GM21381 (cell line): ENCODE data around the gene JPH2.

Experiments used
- ATAC-seq: cut with Tn5 transposase; IDR thresholded peaks from one replicate; pipeline ENCODE4 v1.9.1; 2021; ENCODE audit warnings: mild to moderate bottlenecking, moderate library complexity; ENCODE audit not compliant: unreplicated experiment

JPH2 gene

DNA sequence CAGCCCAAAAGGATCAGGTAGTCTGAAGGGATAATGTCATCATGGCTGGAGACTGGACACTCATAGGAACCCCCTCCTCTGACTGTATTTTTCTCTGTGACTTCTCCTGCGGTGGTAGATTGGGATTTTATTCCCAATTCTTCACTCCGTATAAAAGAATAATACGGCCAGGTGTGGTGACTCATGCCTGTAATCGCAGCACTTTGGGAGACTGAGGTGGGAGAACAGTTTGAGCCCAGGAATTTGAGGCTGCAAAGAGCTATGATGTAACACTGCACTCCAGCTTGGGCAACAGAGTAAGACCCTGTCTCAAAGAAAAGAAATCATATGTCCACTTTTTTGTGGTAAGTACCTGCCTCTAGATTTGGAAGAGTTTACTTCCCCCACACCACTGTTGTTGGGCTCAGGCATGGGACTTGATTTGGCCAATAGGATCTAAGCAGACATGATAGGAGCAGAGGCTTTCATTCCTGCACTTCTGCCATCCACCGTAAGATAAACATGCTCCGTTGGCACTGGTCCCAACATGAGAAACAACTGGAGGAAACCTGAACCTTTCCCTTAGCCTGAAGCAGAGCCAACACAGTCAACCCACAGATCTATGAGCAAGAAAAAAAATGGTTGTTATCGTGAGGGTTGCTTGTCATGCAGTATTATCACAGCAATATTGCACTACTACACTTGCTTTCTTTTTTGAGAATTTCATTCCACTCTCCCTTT, 82.0 kb downstream of the JPH2 start:
- ATAC-seq, result no peak

DNA sequence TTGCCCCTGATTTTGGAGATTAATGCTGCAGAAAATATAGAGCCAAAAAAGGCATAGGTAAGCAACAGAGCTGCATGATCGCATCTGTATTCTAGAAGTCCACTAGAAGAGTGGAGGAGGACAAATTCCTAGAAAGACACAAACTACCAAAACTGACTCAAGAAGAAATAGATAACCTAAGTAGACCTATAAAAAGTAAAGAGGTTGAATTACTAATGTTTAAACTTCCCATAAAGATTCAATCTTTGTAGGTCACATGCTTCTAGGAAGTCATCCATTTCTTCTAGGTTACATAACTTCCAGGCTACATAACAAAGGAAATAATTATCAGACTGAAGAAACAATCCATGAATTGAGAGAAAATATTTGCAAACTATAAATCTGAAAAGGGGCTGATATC, 84.4 kb downstream of the JPH2 start:
- no peak for ATAC-seq

DNA sequence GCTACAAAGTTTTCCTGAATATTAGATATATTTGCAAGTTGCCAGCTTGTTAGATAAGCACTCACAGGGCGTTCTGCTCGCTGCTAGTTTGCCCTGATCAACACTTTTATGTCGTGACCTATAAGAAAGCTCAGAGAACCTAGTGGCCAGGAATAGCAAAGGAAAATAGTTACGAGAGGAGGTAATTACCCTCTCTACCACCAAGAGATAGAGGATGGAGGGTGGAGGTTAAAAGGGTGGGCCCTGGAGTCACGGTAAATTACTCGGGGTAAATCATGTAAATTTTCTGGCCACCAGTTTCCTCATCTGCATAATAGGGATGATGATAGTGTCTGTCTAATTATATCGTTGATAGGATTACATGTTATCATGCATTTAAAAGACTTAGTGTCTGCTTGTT, 87.2 kb downstream of the JPH2 start:
- no peak for ATAC-seq

DNA sequence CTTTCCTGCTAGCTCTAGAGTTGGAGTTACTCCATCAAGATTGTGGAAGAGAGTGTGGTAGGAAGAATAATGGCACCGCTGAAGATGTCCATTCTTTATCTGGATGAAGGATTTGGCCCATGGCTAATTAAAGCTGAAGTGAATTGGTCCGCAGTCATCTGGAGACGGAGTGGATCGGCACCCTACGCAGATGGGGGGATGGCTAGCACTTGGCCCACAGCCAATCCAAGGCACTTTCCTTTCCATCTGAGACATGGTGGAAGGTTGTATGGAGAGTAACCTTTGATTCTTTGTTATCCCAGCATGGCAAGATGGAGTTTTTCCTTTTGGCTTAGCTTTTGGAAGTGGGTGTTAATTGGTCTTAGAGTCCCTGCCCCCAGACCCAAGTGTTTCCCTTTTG, 88.3 kb downstream of the JPH2 start:
- no peak for ATAC-seq

DNA sequence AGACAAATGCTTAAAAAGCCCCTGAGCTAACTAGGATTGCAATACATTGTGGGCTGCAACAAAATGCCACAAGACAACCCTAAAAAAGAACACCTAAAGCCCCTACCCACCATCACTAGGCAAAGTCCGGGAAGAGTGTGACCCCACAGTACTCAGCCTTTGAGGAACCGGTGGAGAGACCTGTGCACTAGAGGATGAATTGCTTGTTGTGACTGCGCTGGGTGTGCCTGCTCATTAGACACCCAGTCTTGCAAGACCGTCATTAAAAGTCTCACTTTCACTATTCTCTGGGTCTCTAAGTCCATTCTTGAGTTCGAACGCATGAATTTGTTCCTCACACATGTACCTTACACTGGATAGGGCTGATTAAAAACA, 88.7 kb downstream of the JPH2 start:
- ATAC-seq, result no peak

DNA sequence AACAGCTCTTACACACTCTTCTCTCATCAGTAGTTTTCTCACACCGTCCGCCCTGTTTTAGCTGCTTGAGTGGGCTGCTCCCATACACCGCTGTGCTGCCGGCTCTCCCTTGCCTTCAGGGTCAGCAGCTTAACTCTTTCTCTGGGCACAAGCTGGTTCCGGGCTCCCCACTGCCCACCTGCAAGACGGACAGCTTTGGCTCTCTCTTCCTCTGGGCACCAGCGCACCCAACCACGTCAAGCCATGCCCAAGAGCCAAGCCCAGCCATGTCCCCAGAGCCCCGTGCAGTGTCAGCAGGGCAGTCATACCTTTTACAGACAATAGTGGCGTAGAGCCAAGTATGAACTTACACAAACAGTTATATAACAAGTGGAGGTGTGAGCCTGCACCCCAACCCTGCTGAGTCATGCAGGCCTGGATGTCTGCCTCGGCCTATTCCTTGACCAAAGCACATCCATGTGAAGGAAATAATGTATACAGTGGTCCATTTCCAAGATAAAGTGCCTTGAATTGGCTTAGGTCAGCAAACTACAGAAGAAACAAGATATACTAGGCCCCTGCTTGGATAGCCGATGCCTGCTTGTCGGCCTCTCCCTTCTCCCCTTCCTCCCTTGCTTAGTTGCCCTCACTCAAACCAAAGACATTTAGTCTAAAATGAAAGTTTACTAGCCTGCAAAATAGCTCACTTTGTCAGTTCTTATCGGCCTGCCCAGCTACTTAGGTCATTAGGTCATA, 89.3 kb downstream of the JPH2 start:
- ATAC-seq, result no peak

DNA sequence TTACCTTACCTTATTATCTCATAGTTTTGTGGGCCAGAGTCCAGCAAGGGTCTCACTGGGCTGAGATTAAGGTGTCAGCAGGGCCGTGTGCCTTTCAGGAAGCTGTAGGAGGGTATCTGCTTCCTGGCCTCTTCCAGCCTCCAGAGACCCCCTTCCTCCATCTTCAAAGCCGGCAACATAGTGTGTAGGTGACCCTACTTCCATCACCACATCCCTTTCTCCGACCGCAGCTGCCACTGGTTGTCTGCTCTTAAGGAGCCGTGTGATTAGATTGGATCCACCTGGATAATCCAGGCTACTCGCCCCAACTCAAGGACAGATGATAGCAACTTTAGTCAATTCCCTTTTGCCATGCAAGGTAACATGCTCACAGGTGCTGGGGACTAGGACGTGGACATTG, 91.2 kb downstream of the JPH2 start:
- no peak for ATAC-seq

DNA sequence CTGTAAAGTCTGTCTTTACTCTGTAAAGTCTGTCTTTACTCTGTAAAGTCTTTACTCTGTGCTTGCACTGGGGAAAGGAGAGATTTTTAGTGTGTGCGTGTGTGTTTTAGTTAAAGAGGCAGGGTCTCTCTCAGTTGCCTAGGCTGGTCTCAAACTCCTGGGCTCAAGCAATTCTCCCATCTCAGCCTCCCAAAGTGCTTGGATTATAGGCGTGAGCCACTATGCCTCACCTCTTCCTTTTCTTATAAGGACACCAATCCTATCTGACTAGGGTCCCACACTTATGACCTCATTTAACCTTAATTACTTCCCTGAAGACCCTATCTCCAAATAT, 93.8 kb downstream of the JPH2 start:
- no peak for ATAC-seq

DNA sequence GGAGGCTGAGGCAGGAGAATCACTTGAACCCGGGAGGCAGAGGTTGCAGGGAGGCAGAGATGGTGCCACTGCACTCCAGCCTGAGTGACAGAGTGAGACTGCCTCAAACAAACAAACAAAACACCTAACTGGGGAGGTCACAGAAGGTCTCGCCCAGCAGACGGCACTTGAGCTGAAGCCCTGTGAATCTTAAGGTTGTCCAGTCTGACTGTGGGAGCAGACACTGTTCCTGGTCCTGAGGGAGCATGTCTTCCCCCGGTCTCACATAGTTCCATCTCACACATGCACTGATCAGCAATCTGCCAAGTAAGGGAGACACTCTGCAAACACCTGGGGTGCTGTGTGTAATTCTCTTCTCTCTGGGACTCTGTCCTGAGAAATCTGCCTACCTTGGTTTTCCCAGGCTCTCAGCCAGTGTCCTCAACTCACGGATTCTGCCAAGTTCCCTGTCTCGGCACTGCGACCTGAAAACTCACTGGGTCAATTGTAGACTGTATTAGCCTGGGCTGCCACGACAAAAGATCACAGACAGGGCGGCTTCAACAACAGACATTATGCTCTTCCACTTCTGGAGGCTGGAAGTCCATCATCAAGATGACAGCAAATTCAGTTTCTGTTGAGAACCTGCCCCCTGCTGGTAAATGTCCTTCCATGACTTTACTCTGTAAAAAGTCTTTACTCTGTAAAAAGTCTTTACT, 94.3 kb downstream of the JPH2 start:
- ATAC-seq, result no peak

DNA sequence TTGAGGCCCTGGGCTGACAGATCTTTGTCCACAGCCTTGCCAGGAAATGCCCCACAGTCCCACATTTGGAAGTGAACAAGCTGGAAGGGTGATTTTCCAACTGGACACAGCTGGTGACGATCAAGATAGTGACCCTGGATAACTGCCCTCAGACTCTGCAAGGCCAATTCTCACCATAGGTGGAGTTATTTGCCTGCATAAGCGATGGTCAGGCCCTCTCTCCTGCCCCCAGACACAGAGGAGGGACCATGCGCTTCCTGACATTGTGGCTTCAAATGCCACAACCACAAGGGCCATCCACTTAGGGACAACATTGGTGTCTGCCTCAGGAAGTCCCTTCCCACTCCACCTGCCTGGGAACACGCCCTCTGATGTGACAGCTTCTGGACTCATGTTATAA, 96.0 kb downstream of the JPH2 start:
- no peak for ATAC-seq

DNA sequence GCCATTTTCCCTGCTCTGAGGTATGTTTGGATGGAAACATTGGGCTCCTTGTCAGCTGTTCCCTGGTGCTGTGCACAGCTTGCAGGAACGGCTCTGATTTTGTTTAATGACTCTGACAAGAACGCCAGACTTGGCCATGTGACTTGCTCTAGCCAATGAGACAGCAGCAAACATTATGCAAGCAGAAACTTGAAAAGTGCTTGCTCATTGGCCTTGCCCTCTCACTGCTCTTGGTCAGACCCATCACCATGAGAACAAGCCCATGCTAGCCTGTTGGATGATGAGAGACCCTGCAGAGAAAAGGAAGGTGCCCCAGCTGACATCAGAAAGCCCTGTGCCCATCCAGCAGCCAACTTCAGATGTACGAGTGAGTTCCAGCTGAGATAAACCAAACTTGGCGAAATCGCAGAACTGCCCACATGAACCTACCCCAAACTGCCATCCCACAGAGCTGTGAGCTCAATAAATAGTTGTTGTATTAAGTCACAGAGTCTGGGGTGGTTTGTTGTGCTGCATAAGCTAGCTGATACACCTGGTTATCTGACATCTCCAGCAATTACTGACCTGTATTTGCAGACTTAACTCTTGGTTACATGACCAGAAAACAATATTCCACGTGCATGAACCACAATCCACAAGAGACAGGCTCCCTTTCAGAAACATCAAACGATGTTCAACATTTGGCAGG, 96.9 kb downstream of the JPH2 start:
- ATAC-seq, result no peak

DNA sequence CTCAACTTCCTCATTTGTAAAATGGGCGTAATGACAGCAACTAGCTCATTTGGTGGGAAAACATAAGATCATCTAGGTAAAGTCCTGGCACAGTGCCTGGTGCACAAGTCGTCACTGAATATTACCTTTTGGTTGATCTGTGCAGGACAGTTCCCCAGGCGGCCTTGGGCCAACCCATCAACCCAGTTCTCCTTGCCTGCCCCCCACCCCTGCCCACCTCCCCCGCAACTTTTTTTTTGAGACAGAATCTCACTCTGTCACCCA, 99.2 kb downstream of the JPH2 start:
- ATAC-seq, result no peak

DNA sequence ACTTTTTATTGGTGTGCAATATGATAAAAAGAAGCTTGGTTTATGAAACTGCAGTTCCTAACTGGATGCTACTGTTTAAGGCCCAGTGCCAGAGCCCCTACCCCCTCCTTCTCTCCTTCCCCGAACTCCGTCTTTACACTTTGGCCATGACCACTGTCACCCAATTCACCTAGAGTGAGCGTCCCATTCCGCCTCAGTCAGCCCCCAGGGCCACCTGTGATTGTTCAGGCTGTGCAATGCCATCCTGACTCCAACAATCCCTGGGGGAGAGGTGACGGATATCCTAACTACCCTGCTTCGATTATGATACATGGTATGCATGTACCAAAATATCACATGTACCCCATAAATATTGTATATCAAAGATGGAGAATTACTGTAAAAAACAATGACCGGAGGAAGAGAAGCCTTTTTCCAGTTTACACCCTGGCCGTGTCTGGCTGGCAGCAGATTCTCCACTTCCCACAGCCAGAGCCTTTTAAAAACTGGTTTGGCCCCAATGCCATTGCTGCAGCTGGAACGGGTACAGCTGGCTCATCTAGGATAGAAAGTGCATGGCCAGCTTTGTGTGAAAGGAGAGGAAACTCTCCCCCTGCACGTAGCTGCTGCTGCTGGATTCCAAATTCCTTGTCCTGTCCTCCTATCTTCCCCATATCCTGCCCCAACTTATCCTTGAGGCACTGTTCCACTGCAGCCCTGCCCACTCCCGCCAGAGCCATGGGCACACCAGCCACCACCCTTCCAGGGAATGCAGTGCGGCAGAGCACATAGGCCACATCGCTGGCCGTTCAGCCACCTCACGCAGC, 99.7 kb downstream of the JPH2 start:
- ATAC-seq, result no peak

DNA sequence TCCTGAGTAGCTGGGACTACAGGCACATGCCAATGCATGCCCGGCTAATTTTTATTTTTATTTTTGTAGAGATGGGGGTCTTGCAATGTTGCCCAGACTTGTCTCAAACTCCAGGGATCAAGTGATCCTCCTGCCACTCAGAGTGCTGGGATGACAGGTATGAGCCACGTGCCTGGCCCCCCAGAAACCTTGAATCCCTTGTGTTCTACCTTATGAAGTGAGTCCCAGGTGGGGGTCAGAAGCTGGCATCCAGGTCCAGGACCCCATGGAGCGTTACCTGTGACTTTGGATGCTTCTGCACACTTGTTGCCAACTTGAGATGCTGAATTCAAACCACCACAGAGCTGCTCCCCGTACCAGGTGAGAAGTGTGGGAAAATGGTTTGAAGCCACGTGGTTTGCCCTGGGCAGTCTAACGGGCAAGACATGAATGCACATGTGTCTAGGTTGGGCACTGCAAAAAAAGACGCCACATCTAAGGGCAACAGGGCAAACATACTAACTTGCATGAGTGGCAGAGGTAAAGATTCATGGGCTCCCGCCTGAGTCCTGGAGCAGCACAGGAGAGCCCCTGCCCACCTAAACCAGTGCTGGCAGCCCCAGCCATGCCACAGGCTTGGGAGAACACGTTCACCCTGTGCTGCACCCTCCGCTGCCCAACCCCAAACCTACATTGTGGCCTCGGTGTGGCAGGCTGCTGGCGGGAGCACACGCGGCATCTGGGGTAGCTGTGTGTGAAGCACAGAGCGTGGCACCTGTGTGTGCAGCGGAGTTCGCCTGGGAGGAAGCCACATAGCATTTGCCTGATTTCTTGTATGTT, 101.2 kb downstream of the JPH2 start:
- no peak for ATAC-seq

DNA sequence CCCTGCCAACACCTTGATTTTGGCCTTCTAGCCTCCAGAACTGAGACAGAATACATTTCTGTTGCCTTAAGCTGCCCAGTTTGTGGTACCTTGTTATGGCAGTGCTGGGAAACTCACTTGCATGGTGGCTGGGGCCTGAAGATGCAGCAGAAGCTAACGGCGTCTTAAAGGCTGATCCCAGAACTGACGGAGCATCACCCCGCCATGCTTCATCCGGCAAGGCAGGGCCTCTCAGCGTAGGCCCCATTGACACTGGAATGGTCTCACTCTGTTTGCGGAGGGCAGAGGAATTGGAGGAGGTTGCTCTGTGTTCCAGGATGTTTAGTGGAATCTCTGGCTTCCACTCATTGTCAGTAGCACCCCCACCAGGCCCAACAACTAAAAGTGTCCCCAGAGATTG, 102.1 kb downstream of the JPH2 start:
- ATAC-seq, result no peak

DNA sequence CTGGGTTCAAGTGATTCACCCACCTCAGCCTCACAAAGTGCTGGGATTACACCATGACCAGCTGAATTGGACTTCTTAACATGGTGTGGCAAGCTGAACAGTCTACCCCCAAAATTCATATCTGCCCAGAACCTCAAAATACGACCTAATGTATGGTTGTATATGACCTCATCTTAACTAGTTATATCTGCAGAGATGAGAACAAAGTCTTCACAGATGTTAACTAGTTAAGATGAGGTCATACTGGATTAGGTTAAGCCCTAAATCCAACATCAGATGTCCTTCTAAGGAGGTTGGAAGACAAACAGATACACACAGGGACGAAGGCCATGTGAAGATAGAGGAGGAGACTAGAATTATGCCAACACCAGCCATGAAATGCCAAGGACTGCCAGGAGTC, 102.5 kb downstream of the JPH2 start:
- no peak for ATAC-seq

DNA sequence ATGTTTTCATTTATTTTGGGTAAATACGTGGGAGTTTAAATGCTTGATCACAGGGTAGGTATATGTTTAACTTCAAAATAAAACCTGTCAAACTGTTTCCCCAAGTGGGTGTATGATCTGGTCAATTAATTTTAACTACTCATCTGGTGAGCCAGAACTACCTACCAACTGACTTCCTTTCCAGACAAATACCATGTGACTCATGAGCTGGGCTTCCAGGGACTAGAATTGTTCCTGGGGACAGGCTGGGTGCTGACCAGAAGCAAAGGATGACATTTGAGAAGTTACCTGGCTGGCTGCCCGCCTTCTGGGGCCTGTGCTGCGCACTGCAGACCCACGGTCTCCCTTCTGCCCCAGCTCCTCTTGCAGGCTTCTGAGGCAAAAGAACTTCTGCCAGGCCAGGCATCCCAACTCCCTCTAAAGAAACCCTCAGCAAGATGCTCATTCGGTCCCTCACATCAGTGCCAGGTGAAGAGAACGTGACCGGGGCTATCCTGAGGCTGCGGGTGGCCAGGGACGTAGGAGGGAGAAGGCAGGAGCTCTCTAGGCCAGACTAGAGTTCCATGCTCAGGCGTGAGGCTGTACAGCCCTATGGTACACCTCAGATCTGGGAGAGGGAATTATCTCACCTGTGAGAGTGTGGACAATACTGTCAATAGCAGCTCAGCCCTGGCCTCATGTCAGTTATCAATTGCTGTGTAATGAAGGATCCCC, 103.6 kb downstream of the JPH2 start:
- no peak for ATAC-seq

DNA sequence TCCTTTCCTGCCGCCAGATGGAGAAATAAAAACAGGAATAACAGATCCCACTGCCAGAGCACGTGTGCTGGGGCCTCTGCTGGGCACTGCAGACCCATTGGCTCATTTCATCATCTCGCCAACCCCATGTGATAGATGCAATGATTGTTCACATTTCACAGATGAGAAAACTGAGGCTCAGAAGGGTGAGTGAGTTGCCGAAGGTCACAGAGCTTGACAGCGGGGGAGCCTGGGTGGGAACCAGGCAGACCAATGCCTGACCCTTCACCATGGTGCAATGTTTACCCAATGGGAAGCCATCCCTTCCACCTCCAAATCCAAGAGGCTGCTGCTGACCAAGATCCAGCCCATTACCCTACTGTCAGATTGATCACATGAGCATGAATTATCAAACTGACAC, 105.1 kb downstream of the JPH2 start:
- no peak for ATAC-seq

DNA sequence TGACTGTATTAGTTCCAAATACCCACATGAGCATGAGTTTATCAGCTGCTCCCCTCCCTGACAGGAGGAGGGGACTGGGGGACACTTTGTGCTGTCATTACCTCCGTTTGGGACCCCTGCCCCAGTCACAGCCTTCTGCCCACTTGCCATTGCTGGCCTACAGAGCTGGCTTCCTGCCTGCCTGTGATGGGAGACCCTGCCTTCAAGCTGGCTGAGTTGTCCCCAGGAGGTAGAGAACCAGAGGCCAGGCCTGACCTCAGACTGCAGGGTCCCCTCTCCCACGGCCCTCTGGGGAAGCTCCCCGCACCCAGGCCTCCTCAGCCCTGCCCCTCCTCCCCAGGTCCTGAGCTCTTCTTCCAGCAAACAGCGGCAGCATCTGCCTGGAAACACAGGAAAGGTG, 105.5 kb downstream of the JPH2 start:
- no peak for ATAC-seq
